Stimulated activated naive CD8-positive, alpha-beta T cell treated with anti-CD3 and anti-CD28 coated beads, Interleukin-15, amount 100 ng/mL, for 72 hours (primary cell): Measurements from ENCODE around the gene ACVR1.
"Not testable (repeated sequence)": the region's sequence is repeated elsewhere in the genome, so short reads cannot be mapped to it uniquely, and the experiment has no call there.

ENCODE experiments used
- ATAC-seq: fragments of 150-1000 bp; cut with Tn5 transposase; 2 replicates; pipeline ENCODE4 v1.10.0; 2021; ENCODE audit warnings: mild to moderate bottlenecking, moderate library complexity
- DNase-seq, 2 donors: peaks; one replicate each; pipeline ENCODE4 v3.0.0; 2021 to 2022
- H3K27ac Mint-ChIP-seq, 2 donors: one replicate each; pipeline ENCODE4 v1.8.0; 2022; ENCODE audit warnings: mild to moderate bottlenecking in 2 of 2, mixed read lengths in 2 of 2, moderate library complexity in 2 of 2
- H3K27me3 Mint-ChIP-seq: one replicate; pipeline ENCODE4 v1.8.0; 2022; ENCODE audit warnings: mixed read lengths
- H3K4me1 Mint-ChIP-seq: one replicate; pipeline ENCODE4 v1.8.0; 2022; ENCODE audit warnings: mild to moderate bottlenecking, mixed read lengths
- H3K4me3 Mint-ChIP-seq, 2 donors: one replicate each; pipeline ENCODE4 v1.8.0; 2022; ENCODE audit warnings: mild to moderate bottlenecking in 2 of 2, mixed read lengths in 2 of 2, moderate library complexity in 1 of 2
- H3K9me3 Mint-ChIP-seq, 2 donors: one replicate each; pipeline ENCODE4 v1.8.0; 2022; ENCODE audit warnings: mixed read lengths in 2 of 2

Gene ACVR1

DNA sequence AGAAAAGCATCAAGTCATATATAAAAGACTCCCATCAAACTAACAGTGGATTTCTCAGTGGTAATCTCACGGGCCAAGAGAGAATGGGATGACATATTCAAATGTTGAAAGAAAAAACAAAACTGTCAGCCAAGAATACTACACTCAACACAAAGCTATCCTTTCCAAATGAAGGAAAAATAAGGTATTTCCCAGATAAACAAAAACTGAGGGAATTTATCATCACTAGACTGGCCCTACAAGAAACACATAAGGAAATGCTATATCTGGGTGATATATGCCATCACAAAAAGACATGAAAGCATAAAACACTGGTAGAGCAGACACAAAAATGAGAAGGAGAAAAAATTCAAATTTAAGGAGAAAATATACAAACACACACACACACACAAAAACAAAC, 118.6 kb downstream of the ACVR1 start:
- no peaks in the 10 kb centered on the region for H3K27me3 Mint-ChIP-seq
- no peak overlapping the region for H3K4me3 Mint-ChIP-seq
- peaks cover 23 to 31% of the 10 kb centered on the region in 2 donors for H3K9me3 Mint-ChIP-seq
- DNase-seq, result no peak
- peaks cover 6% of the 10 kb centered on the region for H3K4me1 Mint-ChIP-seq
- no peak for ATAC-seq
- H3K27ac Mint-ChIP-seq, result no peak overlapping the region

GRCh38 chr2:157756447-157756846, 119.7 kb downstream of the ACVR1 start:
- not testable (repeated sequence) for H3K27ac Mint-ChIP-seq, H3K4me3 Mint-ChIP-seq, ATAC-seq, DNase-seq, H3K27me3 Mint-ChIP-seq
- peaks cover 13% of the 10 kb centered on the region for H3K4me1 Mint-ChIP-seq
- H3K9me3 Mint-ChIP-seq, result peaks cover 23 to 26% of the 10 kb centered on the region in 2 donors

- Mint-ChIP-seq H3K27ac (peak overlapping the region; percentile 64 to 76), H3K27me3 (no peaks in the 10 kb centered on the region), H3K4me3 (no peak overlapping the region), H3K9me3 (peaks cover 12 to 15% of the 10 kb centered on the region in 2 donors), H3K4me1 (peaks cover 57% of the 10 kb centered on the region)
- DNase-seq, result peak in 1 of 2 donors; percentile 32
- ATAC-seq, result peak; percentile 58
Observed at GRCh38 chr2:157751462-157752058, 124.6 kb downstream of the ACVR1 start.

DNA sequence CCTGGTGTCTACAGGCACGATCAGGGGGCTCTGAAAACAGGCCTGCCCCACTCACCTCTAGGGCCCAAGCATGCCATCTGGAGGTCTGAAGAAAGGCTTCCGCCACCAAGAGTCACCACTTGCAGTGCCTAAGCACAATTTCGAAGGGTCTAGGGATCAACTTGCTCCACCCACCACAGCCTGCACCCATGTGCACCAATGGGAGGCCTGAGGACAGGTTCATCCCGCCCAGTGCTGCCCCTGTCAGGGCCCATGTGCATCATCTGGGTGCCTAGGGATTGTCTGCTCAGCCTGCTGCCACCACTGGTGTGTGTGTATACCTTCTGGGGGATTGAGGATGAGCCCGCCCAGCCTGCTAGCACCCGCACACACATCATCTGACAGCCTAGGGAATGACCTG, 126.4 kb downstream of the ACVR1 start:
- ATAC-seq (no peak), DNase-seq (no peak)
- Mint-ChIP-seq H3K4me3 (no peak overlapping the region), H3K27ac (no peak overlapping the region), H3K4me1 (peaks cover 63% of the 10 kb centered on the region), H3K9me3 (no peaks in the 10 kb centered on the region), H3K27me3 (no peaks in the 10 kb centered on the region)

GRCh38 chr2:157748371-157749142, 127.6 kb downstream of the ACVR1 start:
- DNase-seq, result no peak
- no peak overlapping the region for H3K4me3 Mint-ChIP-seq
- H3K4me1 Mint-ChIP-seq, result peaks cover 64% of the 10 kb centered on the region

DNA sequence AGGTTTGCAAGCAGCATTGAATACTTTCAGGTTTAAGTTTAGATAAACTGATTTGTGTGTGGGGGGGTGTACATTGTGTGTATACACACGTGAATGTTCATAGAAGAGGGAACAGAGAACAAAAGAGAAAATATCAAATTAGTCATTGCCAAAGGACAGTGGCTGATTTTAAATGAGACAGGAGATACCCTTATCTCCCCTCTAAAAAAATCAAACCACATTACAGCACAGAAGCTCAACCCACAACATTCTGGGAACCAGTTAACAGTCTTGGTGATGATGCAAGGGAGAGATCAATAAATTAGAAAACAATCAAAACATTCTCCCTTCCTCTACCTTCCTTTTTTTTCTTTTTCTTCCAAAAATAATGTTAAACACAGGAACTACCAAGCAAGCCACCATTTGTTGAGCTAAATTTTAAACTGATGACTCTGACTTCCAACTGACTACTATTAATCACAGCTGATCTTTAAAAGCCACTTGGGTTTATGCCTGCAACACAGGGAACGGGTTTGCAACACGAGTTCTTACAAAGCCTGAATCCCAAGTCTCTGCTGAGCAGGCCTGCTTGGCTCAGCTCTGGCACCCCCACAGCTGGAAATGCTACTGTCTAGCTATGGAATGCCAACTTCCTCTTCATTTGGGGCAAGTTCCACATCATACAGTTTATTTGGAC, 128.3 kb downstream of the ACVR1 start:
- Mint-ChIP-seq H3K4me3 (no peak overlapping the region), H3K27me3 (no peaks in the 10 kb centered on the region), H3K9me3 (no peaks in the 10 kb centered on the region), H3K4me1 (peaks cover 72% of the 10 kb centered on the region), H3K27ac (no peak overlapping the region)
- ATAC-seq, result peak; percentile 62
- DNase-seq, result no peak

More at GRCh38 chr2:157748371-157749142, 127.6 kb downstream of the ACVR1 start:
- Mint-ChIP-seq H3K27me3 (no peaks in the 10 kb centered on the region), H3K27ac (no peak overlapping the region), H3K9me3 (no peaks in the 10 kb centered on the region)
- ATAC-seq, result no peak

DNA sequence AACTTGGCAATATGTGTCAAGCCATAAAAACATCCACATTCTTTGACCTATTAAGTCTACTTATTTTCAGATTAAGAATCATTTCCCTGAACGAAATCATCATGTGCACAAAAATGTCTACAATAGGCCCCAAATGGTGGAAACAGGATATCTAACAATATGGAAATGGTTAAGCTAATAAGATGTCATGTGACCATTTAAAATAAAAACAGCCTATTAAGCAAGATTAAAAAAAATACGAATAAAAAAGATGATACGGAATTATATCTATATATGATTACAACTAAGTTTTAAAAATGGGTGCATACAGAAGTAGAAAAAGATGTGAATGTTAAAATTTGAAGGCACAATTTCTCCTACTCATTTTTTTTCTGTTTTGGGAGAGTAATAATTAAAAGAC, 128.8 kb downstream of the ACVR1 start:
- DNase-seq (no peak), ATAC-seq (no peak)
- peaks cover 77% of the 10 kb centered on the region for H3K4me1 Mint-ChIP-seq
- H3K27ac Mint-ChIP-seq, result no peak overlapping the region
- H3K9me3 Mint-ChIP-seq, result no peaks in the 10 kb centered on the region
- H3K27me3 Mint-ChIP-seq, result no peaks in the 10 kb centered on the region
- no peak overlapping the region for H3K4me3 Mint-ChIP-seq

GRCh38 chr2:157746234-157746950, 129.7 kb downstream of the ACVR1 start:
- DNase-seq, result no peak

GRCh38 chr2:157744571-157745076, 131.5 kb downstream of the ACVR1 start:
- Mint-ChIP-seq H3K9me3 (no peaks in the 10 kb centered on the region), H3K4me1 (peaks cover 65% of the 10 kb centered on the region), H3K4me3 (no peak overlapping the region), H3K27me3 (no peaks in the 10 kb centered on the region), H3K27ac (no peak overlapping the region)
- DNase-seq (no peak), ATAC-seq (no peak)

More at GRCh38 chr2:157746234-157746950, 129.7 kb downstream of the ACVR1 start:
- ATAC-seq, result no peak
- H3K27ac Mint-ChIP-seq, result no peak overlapping the region
- no peaks in the 10 kb centered on the region for H3K9me3 Mint-ChIP-seq
- no peaks in the 10 kb centered on the region for H3K27me3 Mint-ChIP-seq
- H3K4me3 Mint-ChIP-seq, result no peak overlapping the region
- peaks cover 78% of the 10 kb centered on the region for H3K4me1 Mint-ChIP-seq

- peak overlapping the region in 1 of 2 donors; percentile 10 for H3K27ac Mint-ChIP-seq
Observed at GRCh38 chr2:157743051-157743450, 133.1 kb downstream of the ACVR1 start.

GRCh38 chr2:157741819-157742484, 134.2 kb downstream of the ACVR1 start:
- H3K4me3 Mint-ChIP-seq, result no peak overlapping the region
- peaks cover 39% of the 10 kb centered on the region for H3K4me1 Mint-ChIP-seq
- H3K27ac Mint-ChIP-seq, result no peak overlapping the region
- no peaks in the 10 kb centered on the region for H3K27me3 Mint-ChIP-seq
- ATAC-seq (no peak), DNase-seq (no peak)
- no peaks in the 10 kb centered on the region for H3K9me3 Mint-ChIP-seq

More at GRCh38 chr2:157743051-157743450, 133.1 kb downstream of the ACVR1 start:
- Mint-ChIP-seq H3K27me3 (no peaks in the 10 kb centered on the region), H3K9me3 (no peaks in the 10 kb centered on the region), H3K4me3 (peak overlapping the region; percentile 5 to 69), H3K4me1 (peaks cover 49% of the 10 kb centered on the region)
- DNase-seq (peak; percentile 51 to 74), ATAC-seq (peak; percentile 99)

- no peaks in the 10 kb centered on the region for H3K9me3 Mint-ChIP-seq
- DNase-seq (no peak), ATAC-seq (no peak)
- H3K27ac Mint-ChIP-seq, result no peak overlapping the region
- H3K27me3 Mint-ChIP-seq, result no peaks in the 10 kb centered on the region
- H3K4me1 Mint-ChIP-seq, result peaks cover 26% of the 10 kb centered on the region
- H3K4me3 Mint-ChIP-seq, result no peak overlapping the region
Observed at GRCh38 chr2:157737656-157738055, 138.5 kb downstream of the ACVR1 start.

DNA sequence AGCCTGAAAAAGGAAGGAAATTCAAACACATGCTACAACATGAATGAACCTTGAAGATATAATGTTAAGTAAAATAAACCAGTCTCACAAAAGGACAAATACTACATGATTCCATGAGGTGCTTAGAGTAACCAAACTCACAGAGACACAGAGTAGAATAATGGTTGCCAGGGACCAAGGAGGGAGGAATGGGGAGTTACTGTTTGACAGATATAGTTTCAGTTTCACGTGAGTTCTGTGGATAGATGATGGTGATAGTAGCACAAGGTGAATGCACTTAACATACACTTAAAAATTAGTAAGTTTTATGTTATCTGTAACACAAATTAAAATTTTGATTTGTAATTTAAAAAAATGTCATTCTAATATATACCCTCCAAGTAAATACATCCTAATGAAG, 140.6 kb downstream of the ACVR1 start:
- no peak overlapping the region for H3K27ac Mint-ChIP-seq
- no peak for DNase-seq
- H3K9me3 Mint-ChIP-seq, result no peaks in the 10 kb centered on the region
- H3K4me1 Mint-ChIP-seq, result peaks cover 9% of the 10 kb centered on the region
- no peak overlapping the region for H3K4me3 Mint-ChIP-seq
- ATAC-seq, result no peak
- no peaks in the 10 kb centered on the region for H3K27me3 Mint-ChIP-seq

GRCh38 chr2:157733263-157733662, 142.9 kb downstream of the ACVR1 start:
- peaks cover 9 to 11% of the 10 kb centered on the region in 2 donors for H3K9me3 Mint-ChIP-seq
- DNase-seq (no peak), ATAC-seq (no peak)
- H3K27me3 Mint-ChIP-seq, result no peaks in the 10 kb centered on the region
- no peak overlapping the region for H3K4me3 Mint-ChIP-seq
- peaks cover 9% of the 10 kb centered on the region for H3K4me1 Mint-ChIP-seq
- H3K27ac Mint-ChIP-seq, result no peak overlapping the region

- Mint-ChIP-seq H3K4me3 (no peak overlapping the region), H3K4me1 (peaks cover 9% of the 10 kb centered on the region), H3K9me3 (peaks cover 9 to 11% of the 10 kb centered on the region in 2 donors), H3K27ac (no peak overlapping the region), H3K27me3 (no peaks in the 10 kb centered on the region)
- no peak for DNase-seq
- no peak for ATAC-seq
Observed at GRCh38 chr2:157732596-157732995, 143.5 kb downstream of the ACVR1 start.
